Astrocyte (in vitro differentiated cells and primary cell): ENCODE results near the gene ADAMTS17. TPM values are rescaled to one million over a fixed set of nuclear protein-coding genes. Genes with fewer than 3 reads are reported as not detected.

Experiments used
- DNase-seq: peaks from one replicate; pipeline ENCODE4 v3.0.0-alpha.2; 2010; ENCODE audit warnings: low read depth
- FAIRE-seq: peaks from 2 replicates; lab custom pipeline; 2011; peaks lifted over from hg19 to GRCh38; lab: Jason Lieb, UNC
- H2AFZ ChIP-seq: 2 replicates; pipeline ENCODE4 v1.6.0; 2012; ENCODE audit warnings: low read depth, low read length, inconsistent platforms
- H3K27ac ChIP-seq: 2 replicates; pipeline ENCODE4 v1.5.1; 2011; ENCODE audit warnings: low read depth, low read length, inconsistent platforms
- H3K27me3 ChIP-seq: 2 replicates; pipeline ENCODE4 v1.6.0; 2011; ENCODE audit warnings: low read length, inconsistent platforms; ENCODE audit not compliant: insufficient read depth
- H3K36me3 ChIP-seq: 2 replicates; pipeline ENCODE4 v1.5.1; 2011; ENCODE audit warnings: low read length, inconsistent platforms; ENCODE audit not compliant: insufficient read depth
- H3K4me1 ChIP-seq: 2 replicates; pipeline ENCODE4 v1.5.1; 2011; ENCODE audit warnings: low read length, inconsistent platforms; ENCODE audit not compliant: insufficient read depth
- H3K4me2 ChIP-seq: 2 replicates; pipeline ENCODE4 v1.6.0; 2012; ENCODE audit warnings: low read length, inconsistent platforms
- H3K4me3 ChIP-seq: 2 replicates; pipeline ENCODE4 v1.5.1; 2011; ENCODE audit warnings: low read depth, mild to moderate bottlenecking, low read length, inconsistent platforms; ENCODE audit not compliant: insufficient read depth
- H3K79me2 ChIP-seq: 2 replicates; pipeline ENCODE4 v1.6.0; 2012; ENCODE audit warnings: mild to moderate bottlenecking, low read length, inconsistent platforms; ENCODE audit not compliant: insufficient read depth
- H3K9ac ChIP-seq: 2 replicates; pipeline ENCODE4 v1.6.0; 2012; ENCODE audit warnings: mild to moderate bottlenecking, low read length, inconsistent platforms
- H3K9me3 ChIP-seq: 2 replicates; pipeline ENCODE4 v1.5.1; 2012; ENCODE audit warnings: low read depth, mild to moderate bottlenecking, low read length, inconsistent platforms; ENCODE audit not compliant: insufficient read depth
- H4K20me1 ChIP-seq: 2 replicates; pipeline ENCODE4 v1.6.0; 2012; ENCODE audit warnings: low read length, inconsistent platforms; ENCODE audit not compliant: insufficient read depth
- H3K27ac Mint-ChIP-seq: one replicate; pipeline ENCODE4 v1.8.0; 2021; ENCODE audit warnings: mild to moderate bottlenecking, mixed read lengths; ENCODE audit not compliant: unreplicated experiment
- H3K27me3 Mint-ChIP-seq: one replicate; pipeline ENCODE4 v1.8.0; 2021; ENCODE audit warnings: low read depth, mixed read lengths; ENCODE audit not compliant: unreplicated experiment
- H3K36me3 Mint-ChIP-seq: one replicate; pipeline ENCODE4 v1.8.0; 2021; ENCODE audit warnings: low read depth, mixed read lengths; ENCODE audit not compliant: unreplicated experiment
- H3K4me1 Mint-ChIP-seq: one replicate; pipeline ENCODE4 v1.8.0; 2021; ENCODE audit warnings: low read depth, mixed read lengths; ENCODE audit not compliant: unreplicated experiment
- H3K4me3 Mint-ChIP-seq: one replicate; pipeline ENCODE4 v1.8.0; 2021; ENCODE audit warnings: mild to moderate bottlenecking, moderate library complexity, mixed read lengths; ENCODE audit not compliant: unreplicated experiment
- H3K9me3 Mint-ChIP-seq: one replicate; pipeline ENCODE4 v1.8.0; 2021; ENCODE audit warnings: mild to moderate bottlenecking, mixed read lengths; ENCODE audit not compliant: unreplicated experiment
- CTCF ChIP-seq: IDR thresholded peaks from 2 replicates; pipeline ENCODE4 v1.5.1; 2011; ENCODE audit warnings: low read depth, mild to moderate bottlenecking, inconsistent platforms, low read length, moderate library complexity; ENCODE audit not compliant: insufficient read depth
- EZH2 ChIP-seq: IDR thresholded peaks from 2 replicates; pipeline ENCODE4 v1.6.1; 2012; ENCODE audit warnings: mild to moderate bottlenecking, low read length, inconsistent platforms; ENCODE audit not compliant: insufficient read depth
- total RNA-seq: library from RNA; stranded (reverse); gene quantifications from 2 replicates; pipeline ENCODE4 v1.2.1, GENCODE V29; 2021

The ADAMTS17 gene
- total RNA-seq, 1 donor from 2014 or later: 0.27 TPM

GRCh38 chr15:100301910-100302431 lies 39.8 kb downstream of the ADAMTS17 start:
- Histone ChIP-seq H3K79me2 (no peaks in the 10 kb centered on the region), H3K27ac (no peak overlapping the region), H3K9me3 (no peaks in the 10 kb centered on the region), H4K20me1 (no peaks in the 10 kb centered on the region), H3K36me3 (no peaks in the 10 kb centered on the region), H3K27me3 (no peaks in the 10 kb centered on the region), H2AFZ (no peak overlapping the region), H3K4me2 (no peak overlapping the region), H3K9ac (no peak overlapping the region), H3K4me1 (no peaks in the 10 kb centered on the region), H3K4me3 (no peak overlapping the region)
- Mint-ChIP-seq H3K36me3 (no peaks in the 10 kb centered on the region), H3K27ac (no peak overlapping the region), H3K4me1 (no peaks in the 10 kb centered on the region), H3K4me3 (no peak overlapping the region), H3K27me3 (peaks cover 39% of the 10 kb centered on the region), H3K9me3 (peaks cover 20% of the 10 kb centered on the region)
- TF ChIP-seq EZH2 (no peak), CTCF (no peak)
- DNase-seq: no peak
- no peak for FAIRE-seq

GRCh38 chr15:100298257-100298656 lies 43.5 kb downstream of the ADAMTS17 start:
- Mint-ChIP-seq H3K27me3 (peaks cover 53% of the 10 kb centered on the region), H3K4me1 (no peaks in the 10 kb centered on the region), H3K9me3 (peaks cover 25% of the 10 kb centered on the region), H3K36me3 (no peaks in the 10 kb centered on the region), H3K4me3 (no peak overlapping the region), H3K27ac (no peak overlapping the region)
- DNase-seq (no peak), FAIRE-seq (no peak)
- Histone ChIP-seq H3K27me3 (no peaks in the 10 kb centered on the region), H3K27ac (no peak overlapping the region), H3K4me1 (no peaks in the 10 kb centered on the region), H3K9ac (no peak overlapping the region), H3K9me3 (no peaks in the 10 kb centered on the region), H2AFZ (no peak overlapping the region), H3K4me3 (no peak overlapping the region), H3K36me3 (no peaks in the 10 kb centered on the region), H3K4me2 (no peak overlapping the region), H4K20me1 (no peaks in the 10 kb centered on the region), H3K79me2 (no peaks in the 10 kb centered on the region)
- TF ChIP-seq EZH2: no peak
- no peak for TF ChIP-seq CTCF

GRCh38 chr15:100297812-100298211 lies 44.0 kb downstream of the ADAMTS17 start:
- no peak overlapping the region for H2AFZ ChIP-seq
- peaks cover 25% of the 10 kb centered on the region for H3K9me3 Mint-ChIP-seq
- no peak for TF ChIP-seq CTCF
- TF ChIP-seq EZH2: no peak
- H3K27me3 ChIP-seq: no peaks in the 10 kb centered on the region
- H3K4me2 ChIP-seq: no peak overlapping the region
- H3K4me3 Mint-ChIP-seq: no peak overlapping the region
- FAIRE-seq: no peak
- no peaks in the 10 kb centered on the region for H3K4me1 ChIP-seq
- no peaks in the 10 kb centered on the region for H3K36me3 ChIP-seq
- H3K9me3 ChIP-seq: no peaks in the 10 kb centered on the region
- H3K27ac ChIP-seq: no peak overlapping the region
- H3K4me3 ChIP-seq: no peak overlapping the region
- H3K27ac Mint-ChIP-seq: no peak overlapping the region
- DNase-seq: no peak
- no peaks in the 10 kb centered on the region for H3K4me1 Mint-ChIP-seq
- H3K9ac ChIP-seq: no peak overlapping the region
- H3K36me3 Mint-ChIP-seq: no peaks in the 10 kb centered on the region
- no peaks in the 10 kb centered on the region for H4K20me1 ChIP-seq
- peaks cover 53% of the 10 kb centered on the region for H3K27me3 Mint-ChIP-seq
- no peaks in the 10 kb centered on the region for H3K79me2 ChIP-seq
